Stimulated activated CD8-positive, alpha-beta memory T cell treated with anti-CD3 and anti-CD28 coated beads, Interleukin-15, amount 100 ng/mL, for 24 hours (primary cell): ENCODE data around the gene TSSC4.

Source experiments
- DNase-seq: peaks from one replicate; pipeline ENCODE4 v3.0.0-alpha.2; 2020; ENCODE audit warnings: low read depth

Gene TSSC4

GRCh38 chr11:2386591-2386990, 14.0 kb upstream of the TSSC4 start:
- DNase-seq, result no peak

GRCh38 chr11:2387266-2387987, 13.1 kb upstream of the TSSC4 start:
- no peak for DNase-seq

- DNase-seq, result no peak
These were observed 11.8 kb upstream of the TSSC4 start for GRCh38 chr11:2388431-2389376.

- no peak for DNase-seq
These were observed 11.0 kb upstream of the TSSC4 start for GRCh38 chr11:2389377-2390026.

GRCh38 chr11:2390091-2390724, 10.3 kb upstream of the TSSC4 start:
- no peak for DNase-seq

- no peak for DNase-seq
These were observed 9.8 kb upstream of the TSSC4 start for GRCh38 chr11:2390725-2391151.

- DNase-seq, result no peak
These were observed 9.2 kb upstream of the TSSC4 start for GRCh38 chr11:2391181-2391975.

- no peak for DNase-seq
These were observed 8.2 kb upstream of the TSSC4 start for GRCh38 chr11:2392241-2392959.

GRCh38 chr11:2393111-2393868, 7.3 kb upstream of the TSSC4 start:
- DNase-seq, result no peak

GRCh38 chr11:2393941-2394817, 6.4 kb upstream of the TSSC4 start:
- DNase-seq, result no peak

GRCh38 chr11:2394818-2395105, 5.8 kb upstream of the TSSC4 start:
- no peak for DNase-seq

- DNase-seq, result no peak
These were observed 5.3 kb upstream of the TSSC4 start for GRCh38 chr11:2395211-2395730.

GRCh38 chr11:2395856-2396255, 4.7 kb upstream of the TSSC4 start:
- no peak for DNase-seq

- no peak for DNase-seq
These were observed 4.1 kb upstream of the TSSC4 start for GRCh38 chr11:2396471-2396870.

- no peak for DNase-seq
These were observed 3.5 kb upstream of the TSSC4 start for GRCh38 chr11:2397005-2397404.

- DNase-seq, result no peak
These were observed 1.7 kb upstream of the TSSC4 start for GRCh38 chr11:2398664-2399355.

GRCh38 chr11:2399488-2400068, 972 bp upstream of the TSSC4 start:
- no peak for DNase-seq
